Stimulated activated naive CD8-positive, alpha-beta T cell treated with anti-CD3 and anti-CD28 coated beads, Interleukin-15, Interleukin-2, amounts not matched to agents 100 ng/mL and 50 ng/mL, for 24 hours (primary cell): ENCODE measurements around the gene GRK1.

Experiments
- H3K27ac Mint-ChIP-seq: one replicate; pipeline ENCODE4 v1.8.0; 2021; ENCODE audit warnings: mild to moderate bottlenecking, mixed read lengths
- H3K27me3 Mint-ChIP-seq: one replicate; pipeline ENCODE4 v1.8.0; 2021; ENCODE audit warnings: mixed read lengths
- H3K36me3 Mint-ChIP-seq: one replicate; pipeline ENCODE4 v1.8.0; 2021; ENCODE audit warnings: low read depth, mixed read lengths
- H3K4me1 Mint-ChIP-seq: one replicate; pipeline ENCODE4 v1.8.0; 2021; ENCODE audit warnings: low read depth, mixed read lengths
- H3K4me3 Mint-ChIP-seq: one replicate; pipeline ENCODE4 v1.8.0; 2021; ENCODE audit warnings: mild to moderate bottlenecking, mixed read lengths
- H3K9me3 Mint-ChIP-seq: one replicate; pipeline ENCODE4 v1.8.0; 2021; ENCODE audit warnings: mixed read lengths

Gene GRK1

DNA sequence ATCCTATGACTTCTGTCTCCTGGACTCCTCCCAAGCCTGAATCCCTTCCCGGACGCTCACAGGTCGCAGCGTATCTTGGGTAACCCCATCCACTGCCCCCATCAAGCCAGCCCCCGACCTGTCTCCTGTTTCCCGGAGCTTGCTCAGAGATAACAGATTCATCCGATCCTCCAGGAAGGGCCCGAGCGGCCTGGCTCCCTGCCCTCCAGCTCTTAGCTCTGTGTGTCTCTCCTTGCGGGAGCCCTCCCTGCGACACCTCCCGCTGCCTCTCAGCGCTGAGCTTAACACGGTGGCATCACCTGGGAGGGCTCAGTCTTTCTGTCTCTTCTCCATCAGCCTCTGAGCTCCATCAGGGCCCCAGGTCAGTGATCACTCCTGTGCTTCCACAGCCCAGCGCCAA, 87.7 kb downstream of the GRK1 start:
- Mint-ChIP-seq H3K27me3 (peaks cover 20% of the 10 kb centered on the region), H3K4me1 (peaks cover 14% of the 10 kb centered on the region), H3K9me3 (peaks cover 11% of the 10 kb centered on the region), H3K36me3 (no peaks in the 10 kb centered on the region), H3K27ac (no peak overlapping the region), H3K4me3 (no peak overlapping the region)

DNA sequence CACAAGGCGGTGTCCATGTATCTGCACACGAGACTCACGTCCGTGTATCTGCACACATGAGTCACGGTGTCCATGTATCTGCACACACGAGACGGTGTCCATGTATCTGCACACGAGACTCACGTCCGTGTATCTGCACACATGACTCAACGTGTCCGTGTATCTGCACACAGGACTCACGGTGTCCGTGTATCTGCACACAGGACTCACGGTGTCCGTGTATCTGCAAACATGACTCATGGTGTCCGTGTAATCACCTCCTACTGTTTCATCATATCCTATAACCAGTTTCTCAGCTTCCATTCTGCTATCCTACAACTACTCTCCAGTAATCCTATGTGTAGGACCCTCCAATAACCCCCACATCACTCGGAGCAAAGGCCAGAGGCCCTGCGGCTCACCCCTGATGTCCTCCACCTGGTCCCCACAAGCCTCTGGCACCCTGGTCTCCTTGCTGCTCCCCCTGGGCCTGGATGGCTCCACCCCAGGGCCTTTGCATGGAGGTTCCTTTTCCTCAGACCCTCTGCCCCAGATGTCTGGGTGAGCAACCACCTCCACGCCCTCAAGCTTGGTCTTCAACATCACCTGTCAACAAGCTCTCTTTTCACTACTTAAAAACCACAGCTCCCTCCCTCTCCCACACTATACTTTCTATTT, 89.5 kb downstream of the GRK1 start:
- H3K27ac Mint-ChIP-seq, result no peak overlapping the region

DNA sequence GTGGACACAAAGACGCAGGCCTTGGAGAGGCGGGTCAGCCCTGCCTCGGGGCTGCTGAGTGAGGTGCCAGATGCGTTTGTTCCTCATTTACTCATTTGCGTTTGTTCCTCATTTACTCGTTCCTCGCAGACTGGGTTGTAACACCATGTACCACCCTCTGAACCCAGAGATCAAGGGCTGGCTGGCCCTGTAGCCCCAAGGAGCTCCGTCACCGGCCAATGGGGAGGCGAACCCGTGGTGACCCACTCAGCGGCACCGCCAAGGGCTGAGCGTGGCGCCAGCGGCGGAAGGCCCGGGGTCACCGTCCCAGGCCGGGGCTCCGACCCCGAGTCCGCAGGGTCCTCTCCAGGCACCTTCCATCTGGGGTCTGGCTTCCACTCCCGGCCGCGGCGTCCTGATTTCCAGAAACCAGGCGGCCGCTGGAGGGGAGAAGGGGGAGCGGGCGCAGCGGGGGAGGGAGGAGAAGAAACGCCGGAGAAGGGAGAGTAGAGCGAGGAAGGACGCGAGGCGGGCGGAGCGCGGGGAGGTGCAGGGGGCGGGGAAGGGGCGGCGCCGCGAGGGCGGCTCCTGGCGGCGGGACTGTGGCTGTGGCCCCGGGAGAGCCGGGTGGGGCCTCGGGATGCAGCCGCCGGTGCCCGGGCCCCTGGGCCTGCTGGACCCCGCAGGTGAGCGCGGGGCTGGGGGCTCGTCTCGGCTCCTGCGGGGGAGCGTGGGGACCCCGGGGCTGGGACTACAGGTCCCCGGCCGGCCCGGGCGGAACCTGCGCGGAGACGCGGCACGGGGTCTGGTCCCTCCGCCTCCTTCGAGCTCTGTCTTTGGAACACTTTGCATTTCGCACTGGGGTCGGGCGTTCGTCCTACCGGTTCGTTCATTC, 91.9 kb downstream of the GRK1 start, which contains the start of gene TMEM255B:
Gene TMEM255B (plus strand): TSS at position 576 of the 874 bp plus-strand sequence. CDS start 44 bp downstream, at position 620.
- H3K4me1 Mint-ChIP-seq, result peaks cover 16% of the 10 kb centered on the region
- H3K27ac Mint-ChIP-seq, result peak within 1 kb of the TSS; percentile 53
- no peaks in the 10 kb centered on the region for H3K36me3 Mint-ChIP-seq
- H3K9me3 Mint-ChIP-seq, result no peaks in the 10 kb centered on the region
- peaks cover 59% of the 10 kb centered on the region for H3K27me3 Mint-ChIP-seq
- peak within 1 kb of the TSS; percentile 82 for H3K4me3 Mint-ChIP-seq

More for the DNA sequence above, 89.5 kb downstream of the GRK1 start:
- H3K9me3 Mint-ChIP-seq, result no peaks in the 10 kb centered on the region
- no peak overlapping the region for H3K4me3 Mint-ChIP-seq
- peaks cover 16% of the 10 kb centered on the region for H3K4me1 Mint-ChIP-seq
- no peaks in the 10 kb centered on the region for H3K36me3 Mint-ChIP-seq
- H3K27me3 Mint-ChIP-seq, result peaks cover 39% of the 10 kb centered on the region

DNA sequence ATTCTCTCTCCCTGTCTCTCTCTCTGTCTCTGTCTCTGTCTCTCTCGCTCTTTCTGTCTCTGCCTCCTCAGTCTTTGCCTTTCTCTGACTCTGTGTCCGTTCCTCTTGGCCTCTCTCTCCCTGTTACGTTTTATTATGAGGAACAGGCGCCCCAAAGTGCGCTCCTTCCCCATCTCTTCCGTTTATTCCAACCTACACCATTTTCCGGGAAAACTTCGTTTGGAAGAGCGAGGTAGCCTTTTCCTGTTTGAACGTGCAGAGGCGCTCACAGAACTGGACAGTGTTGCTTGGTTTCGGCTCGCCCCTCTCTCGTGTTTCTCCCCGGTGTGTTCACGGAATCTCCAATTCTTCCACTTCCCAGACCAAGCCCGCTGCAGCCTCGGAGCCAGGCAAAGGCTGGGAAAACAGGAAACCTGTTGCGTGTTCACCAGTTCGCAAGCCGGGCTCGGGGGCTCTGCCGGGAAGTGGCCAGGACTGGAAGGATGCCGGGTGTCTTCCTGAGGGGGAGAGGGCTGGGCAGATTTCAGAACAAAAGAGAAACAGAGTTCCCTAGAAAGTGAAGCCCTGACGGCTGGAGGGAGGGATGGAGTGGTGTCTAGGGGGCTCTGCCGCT, 92.6 kb downstream of the GRK1 start:
- H3K4me3 Mint-ChIP-seq, result peak overlapping the region; percentile 82
- H3K27ac Mint-ChIP-seq, result no peak overlapping the region
- no peaks in the 10 kb centered on the region for H3K36me3 Mint-ChIP-seq
- H3K9me3 Mint-ChIP-seq, result no peaks in the 10 kb centered on the region
- peaks cover 16% of the 10 kb centered on the region for H3K4me1 Mint-ChIP-seq
- peaks cover 61% of the 10 kb centered on the region for H3K27me3 Mint-ChIP-seq

DNA sequence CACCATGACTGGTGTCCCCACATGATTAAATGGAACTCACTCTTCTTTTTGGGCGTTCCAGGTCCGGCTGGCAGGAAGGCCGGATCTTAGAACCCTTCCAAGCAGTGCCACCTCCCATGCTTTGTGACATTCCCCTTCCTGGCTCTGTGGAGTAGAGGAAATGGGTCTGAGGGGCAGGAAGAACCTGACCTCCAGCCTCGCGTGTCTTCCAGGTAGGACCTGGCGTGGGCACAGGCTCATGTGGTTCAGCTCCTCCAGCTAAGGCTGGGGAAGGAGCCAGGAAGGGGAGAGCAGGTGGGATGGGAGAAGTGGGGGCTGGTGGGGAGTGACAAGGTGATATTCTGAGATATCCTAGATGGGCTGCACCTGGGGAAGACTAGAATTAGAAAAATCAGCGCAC, 94.1 kb downstream of the GRK1 start:
- Mint-ChIP-seq H3K27me3 (peaks cover 69% of the 10 kb centered on the region), H3K4me1 (peaks cover 16% of the 10 kb centered on the region), H3K9me3 (no peaks in the 10 kb centered on the region), H3K27ac (no peak overlapping the region), H3K36me3 (no peaks in the 10 kb centered on the region), H3K4me3 (no peak overlapping the region)

DNA sequence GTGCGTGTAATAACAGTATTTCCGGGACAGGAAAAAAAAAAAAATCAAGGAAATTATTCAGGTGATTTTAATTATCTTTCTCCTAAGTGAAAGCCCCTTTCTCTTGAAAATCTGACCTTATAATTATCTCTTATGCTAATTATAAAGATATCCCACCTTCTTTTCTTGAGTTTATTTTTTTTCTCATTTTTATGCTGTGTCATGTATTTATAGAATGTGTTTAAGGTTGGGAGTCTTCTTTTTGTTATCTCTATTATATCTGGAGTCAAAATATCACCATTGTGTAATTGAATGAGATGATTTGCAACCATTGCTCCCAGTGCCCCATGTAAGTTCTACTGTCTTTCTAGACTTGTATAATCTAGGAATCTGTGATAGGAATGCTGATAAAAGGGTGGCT, 95.1 kb downstream of the GRK1 start:
- Mint-ChIP-seq H3K27ac (no peak overlapping the region), H3K27me3 (peaks cover 69% of the 10 kb centered on the region), H3K4me3 (no peak overlapping the region), H3K4me1 (peaks cover 14% of the 10 kb centered on the region), H3K36me3 (no peaks in the 10 kb centered on the region), H3K9me3 (no peaks in the 10 kb centered on the region)

DNA sequence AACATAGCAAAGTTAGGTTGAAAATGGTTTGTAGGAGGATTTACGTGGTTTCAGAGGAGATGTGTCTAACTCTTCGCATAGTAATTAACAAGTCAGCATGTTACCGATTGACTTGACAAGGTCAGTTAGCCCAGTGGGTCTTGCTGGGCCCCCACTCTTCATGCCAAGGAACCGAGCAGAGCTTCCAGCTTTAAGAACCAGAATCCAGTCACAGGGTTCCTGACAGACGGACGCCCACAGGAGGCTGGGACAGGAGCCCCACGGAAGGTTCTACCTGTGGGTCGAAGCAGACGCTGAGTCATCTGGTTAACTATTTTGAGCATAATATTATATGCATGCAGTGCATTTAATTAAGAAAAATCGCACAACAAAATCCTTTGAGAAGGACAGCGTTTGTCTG, 95.5 kb downstream of the GRK1 start:
- Mint-ChIP-seq H3K36me3 (no peaks in the 10 kb centered on the region), H3K9me3 (no peaks in the 10 kb centered on the region), H3K27me3 (peaks cover 65% of the 10 kb centered on the region), H3K4me1 (peaks cover 13% of the 10 kb centered on the region), H3K4me3 (no peak overlapping the region), H3K27ac (no peak overlapping the region)

DNA sequence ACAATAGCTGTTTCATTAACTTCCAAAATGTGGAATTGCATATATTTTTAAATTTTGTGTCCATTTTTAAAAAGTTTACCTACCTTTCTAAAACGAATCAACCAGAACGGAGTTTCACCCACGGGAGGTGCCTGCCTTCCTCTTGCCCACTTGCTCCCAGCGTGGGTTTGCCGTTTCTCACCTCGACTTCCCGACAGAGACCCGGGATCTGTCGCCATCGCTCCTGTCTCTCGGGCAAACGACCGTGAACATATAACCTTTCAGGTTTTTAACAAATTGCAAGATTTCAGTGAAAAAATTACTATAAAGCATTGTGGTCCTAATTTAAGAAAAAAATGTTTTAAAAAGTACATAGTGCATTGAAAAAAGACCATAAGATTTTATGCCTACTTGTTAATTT, 96.2 kb downstream of the GRK1 start:
- Mint-ChIP-seq H3K36me3 (no peaks in the 10 kb centered on the region), H3K9me3 (no peaks in the 10 kb centered on the region), H3K4me1 (peaks cover 11% of the 10 kb centered on the region), H3K27ac (no peak overlapping the region), H3K4me3 (no peak overlapping the region), H3K27me3 (peaks cover 58% of the 10 kb centered on the region)

DNA sequence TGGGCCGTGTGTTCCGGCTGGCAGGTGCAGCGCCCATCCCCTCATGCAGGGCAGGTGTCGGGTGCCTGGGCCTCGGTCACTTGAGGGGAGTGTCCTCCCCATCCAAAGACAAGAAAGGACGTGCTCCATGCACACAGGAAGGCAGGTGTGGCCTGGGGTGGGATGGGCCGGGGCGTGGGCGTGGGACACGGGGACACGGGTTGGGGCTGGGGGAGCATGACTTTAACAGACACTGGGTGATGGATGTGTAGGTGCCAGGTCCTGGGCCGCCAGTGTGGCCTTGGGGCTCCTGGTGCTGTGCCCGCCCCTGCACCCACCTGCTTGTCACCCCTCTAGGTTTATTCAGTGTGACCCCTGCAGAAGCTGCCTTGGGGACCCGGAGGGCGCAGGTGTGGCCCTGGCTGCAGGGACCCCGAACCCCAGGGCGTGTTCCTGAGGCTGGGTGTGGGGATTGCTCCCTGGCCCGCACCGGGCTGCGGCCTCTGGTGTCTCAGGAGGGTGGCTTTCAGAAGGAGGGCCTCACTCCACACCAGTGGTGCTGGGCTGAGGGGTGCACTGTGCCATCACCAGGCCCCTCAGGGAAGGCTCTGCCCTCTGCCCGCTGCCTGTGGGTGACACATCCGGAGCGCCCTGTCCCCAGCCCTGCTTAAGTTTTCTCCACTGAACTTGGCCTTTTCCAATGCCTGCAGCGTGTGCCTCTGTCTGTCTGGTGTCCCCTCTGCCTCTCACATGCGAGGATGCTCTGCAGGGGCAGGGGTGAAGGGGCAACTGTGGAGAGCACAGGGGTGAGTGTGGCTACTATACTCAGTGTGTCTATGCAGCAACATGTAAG, 97.2 kb downstream of the GRK1 start:
- Mint-ChIP-seq H3K9me3 (no peaks in the 10 kb centered on the region), H3K36me3 (no peaks in the 10 kb centered on the region), H3K4me3 (no peak overlapping the region), H3K27me3 (peaks cover 54% of the 10 kb centered on the region), H3K27ac (no peak overlapping the region), H3K4me1 (peaks cover 7% of the 10 kb centered on the region)

DNA sequence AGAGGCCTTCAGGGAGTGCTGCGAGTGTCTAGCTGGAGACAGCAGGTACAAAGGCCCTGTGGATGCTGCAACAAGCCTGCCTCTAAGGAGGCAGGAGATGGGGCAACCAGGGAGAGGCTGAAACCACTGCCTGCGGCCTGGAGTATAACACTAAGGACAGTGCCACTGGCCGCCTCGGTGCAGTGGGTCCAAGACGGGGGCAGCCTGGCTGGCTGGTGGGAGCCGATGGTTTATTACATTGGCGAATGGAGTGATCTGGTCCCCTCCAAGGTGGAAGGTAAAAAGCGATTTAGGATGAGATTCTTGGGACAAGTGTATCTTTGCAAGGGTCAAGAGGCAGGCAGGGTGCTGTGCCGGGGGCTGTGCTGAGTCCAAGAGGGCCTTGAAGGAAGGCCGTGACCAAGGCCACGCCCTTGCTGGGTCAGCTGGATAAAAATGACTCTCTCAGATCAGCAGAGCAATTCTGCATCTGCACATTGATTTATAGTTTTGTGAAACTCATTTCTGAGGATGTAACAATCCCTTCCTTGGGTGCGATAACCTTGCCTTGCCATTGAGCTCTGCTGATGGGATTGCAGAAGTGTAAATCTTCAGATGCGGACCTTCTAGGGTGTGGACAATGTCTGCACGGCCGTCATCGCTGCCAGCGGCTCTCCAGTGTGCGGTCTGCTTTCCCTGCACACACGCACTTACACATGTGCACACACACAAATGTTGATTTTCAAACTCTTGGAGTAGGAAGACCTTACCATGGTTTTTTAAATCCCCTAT, 98.0 kb downstream of the GRK1 start:
- no peaks in the 10 kb centered on the region for H3K36me3 Mint-ChIP-seq
- H3K27ac Mint-ChIP-seq, result no peak overlapping the region
- no peak overlapping the region for H3K4me3 Mint-ChIP-seq
- H3K9me3 Mint-ChIP-seq, result no peaks in the 10 kb centered on the region
- no peaks in the 10 kb centered on the region for H3K4me1 Mint-ChIP-seq
- H3K27me3 Mint-ChIP-seq, result peaks cover 46% of the 10 kb centered on the region

DNA sequence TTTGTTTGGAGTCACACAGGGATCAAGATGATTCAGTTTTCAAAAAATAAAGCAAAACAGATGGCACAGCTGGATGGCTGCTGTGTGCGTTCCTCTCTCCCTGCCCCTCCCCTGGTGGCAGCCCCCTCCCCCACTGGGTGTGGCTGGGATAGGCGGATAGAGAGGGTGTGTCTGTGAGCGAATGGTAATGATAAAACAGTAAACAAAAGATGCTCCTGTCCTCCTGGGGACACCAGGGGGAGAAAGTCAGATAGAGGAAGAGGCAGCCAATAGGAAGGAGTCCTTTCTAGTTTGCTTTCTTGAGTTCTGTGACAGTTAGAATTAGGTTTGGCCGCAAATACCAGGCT, 98.5 kb downstream of the GRK1 start:
- Mint-ChIP-seq H3K27me3 (peaks cover 40% of the 10 kb centered on the region), H3K36me3 (no peaks in the 10 kb centered on the region), H3K4me1 (no peaks in the 10 kb centered on the region), H3K9me3 (no peaks in the 10 kb centered on the region), H3K27ac (no peak overlapping the region), H3K4me3 (no peak overlapping the region)

DNA sequence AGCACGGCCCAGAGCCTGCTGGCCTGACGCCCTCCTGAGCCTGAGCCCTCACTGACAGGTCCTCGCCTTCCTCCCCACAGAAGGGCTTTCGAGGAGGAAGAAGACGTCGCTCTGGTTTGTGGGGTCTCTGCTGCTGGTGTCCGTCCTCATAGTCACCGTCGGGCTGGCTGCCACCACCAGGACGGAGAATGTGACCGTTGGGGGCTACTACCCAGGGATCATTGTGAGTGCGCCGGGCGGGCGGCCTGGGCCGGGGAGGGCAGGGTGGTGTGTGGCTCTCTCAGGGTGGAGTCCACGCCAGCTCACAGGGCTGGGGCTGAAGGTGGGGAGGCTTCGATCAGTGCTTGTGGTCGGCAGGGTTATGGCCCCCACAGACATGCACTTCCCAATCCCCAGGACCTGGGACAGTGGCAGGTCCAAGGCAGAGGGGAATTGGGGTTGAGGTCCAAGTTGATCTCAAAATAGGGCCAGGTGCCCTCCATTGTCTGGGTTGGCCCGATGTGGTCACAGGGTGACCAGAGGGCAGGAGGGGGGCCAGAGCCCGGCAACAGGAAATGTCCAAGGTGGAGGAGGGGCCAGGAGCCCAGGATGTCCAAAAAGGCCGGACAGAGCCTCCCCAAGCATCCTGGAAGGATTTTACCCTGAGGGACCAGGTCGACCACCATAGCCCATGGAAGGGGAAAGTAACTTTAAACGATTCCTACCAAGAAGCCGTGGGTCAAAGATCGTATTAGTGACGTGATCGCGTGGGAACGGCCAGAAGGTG, 99.2 kb downstream of the GRK1 start:
- Mint-ChIP-seq H3K4me3 (no peak overlapping the region), H3K9me3 (no peaks in the 10 kb centered on the region), H3K27me3 (peaks cover 34% of the 10 kb centered on the region)

DNA sequence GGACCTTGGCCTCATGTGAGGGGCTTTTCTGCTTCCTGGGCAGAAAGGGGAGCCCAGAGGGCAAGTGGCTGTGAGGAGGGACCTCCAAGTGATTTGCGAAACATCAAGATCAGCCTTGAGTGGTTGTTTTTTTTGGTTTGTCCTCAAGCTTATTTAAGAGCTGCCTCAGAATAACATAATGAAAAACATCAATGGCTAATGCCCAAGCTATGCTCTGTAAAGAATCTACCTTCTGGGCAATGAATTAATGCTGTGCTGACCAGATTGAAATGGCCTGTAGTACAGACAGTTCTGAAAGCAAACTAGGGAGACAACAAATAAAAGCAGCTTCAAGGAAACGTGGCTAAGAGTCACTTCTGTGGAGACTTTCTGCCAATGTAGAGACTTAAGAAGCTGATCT, 100.3 kb downstream of the GRK1 start:
- H3K4me3 Mint-ChIP-seq, result no peak overlapping the region
- H3K36me3 Mint-ChIP-seq, result no peaks in the 10 kb centered on the region
- H3K9me3 Mint-ChIP-seq, result peaks cover 2% of the 10 kb centered on the region
- no peak overlapping the region for H3K27ac Mint-ChIP-seq
- peaks cover 7% of the 10 kb centered on the region for H3K4me1 Mint-ChIP-seq
- H3K27me3 Mint-ChIP-seq, result peaks cover 24% of the 10 kb centered on the region

More for the DNA sequence above, 99.2 kb downstream of the GRK1 start:
- Mint-ChIP-seq H3K36me3 (no peaks in the 10 kb centered on the region), H3K4me1 (no peaks in the 10 kb centered on the region), H3K27ac (no peak overlapping the region)
